Liver (tissue), 9 donors: ENCODE results near the gene TAOK2. TPM values are rescaled to one million over a fixed set of nuclear protein-coding genes. Genes with fewer than 3 reads are reported as not detected.
"Not testable (repeated sequence)": the region's sequence is repeated elsewhere in the genome, so short reads cannot be mapped to it uniquely, and the experiment has no call there.

ENCODE experiments used
- DNase-seq: peaks from one replicate; pipeline ENCODE4 v3.0.0-alpha.2; 2017; ENCODE audit warnings: low spot score
- H3K27ac ChIP-seq, 2 donors: one replicate each; pipeline ENCODE4 v1.7.0; 2013; ENCODE audit warnings: inconsistent platforms in 2 of 2, low read length in 2 of 2, control low read depth in 1 of 2, low read depth in 1 of 2, mild to moderate bottlenecking in 1 of 2
- H3K27me3 ChIP-seq, 4 donors: one replicate each; pipeline versions ENCODE4 v1.6.1 to v1.7.0; 2013; ENCODE audit warnings: low read length in 3 of 4, inconsistent platforms in 1 of 4, mild to moderate bottlenecking in 1 of 4, moderate library complexity in 1 of 4; ENCODE audit not compliant: control insufficient read depth in 4 of 4, insufficient read depth in 4 of 4
- H3K36me3 ChIP-seq, 4 donors: one replicate each; pipeline versions ENCODE4 v1.6.1 to v1.7.0; 2013; ENCODE audit warnings: low read length in 3 of 4, mild to moderate bottlenecking in 3 of 4, low read depth in 1 of 4, moderate library complexity in 1 of 4; ENCODE audit not compliant: control insufficient read depth in 4 of 4, insufficient read depth in 3 of 4
- H3K4me1 ChIP-seq, 4 donors: one replicate each; pipeline versions ENCODE4 v1.6.1 to v1.7.0; 2013; ENCODE audit warnings: low read length in 3 of 4, mild to moderate bottlenecking in 3 of 4, moderate library complexity in 1 of 4; ENCODE audit not compliant: control insufficient read depth in 4 of 4, insufficient read depth in 4 of 4
- H3K4me3 ChIP-seq, 3 donors: one replicate each; pipeline versions ENCODE4 v1.6.1 to v1.7.0; 2013; ENCODE audit warnings: low read length in 3 of 3, control low read depth in 1 of 3, low read depth in 1 of 3, mild to moderate bottlenecking in 1 of 3
- H3K9ac ChIP-seq, 2 donors: one replicate each; pipeline ENCODE4 v1.7.0; 2013; ENCODE audit warnings: low read length in 2 of 2, mild to moderate bottlenecking in 2 of 2, moderate library complexity in 2 of 2, control low read depth in 1 of 2, low read depth in 1 of 2
- H3K9me3 ChIP-seq, 4 donors: one replicate each; pipeline versions ENCODE4 v1.6.1 to v1.7.0; 2013; ENCODE audit warnings: low read length in 3 of 4; ENCODE audit not compliant: control insufficient read depth in 4 of 4
- EGR1 ChIP-seq, 2 donors: IDR thresholded peaks; 2 replicates each; pipeline ENCODE4 v1.6.1; 2016 to 2018; ENCODE audit warnings: antibody characterized with exemption in 2 of 2, low read depth in 2 of 2
- FOXA1 ChIP-seq: IDR thresholded peaks from 2 replicates; pipeline ENCODE4 v1.6.1; 2016; ENCODE audit warnings: antibody characterized with exemption
- FOXA2 ChIP-seq: IDR thresholded peaks from 2 replicates; pipeline ENCODE4 v1.6.1; 2016; ENCODE audit warnings: antibody characterized with exemption
- RAD21 ChIP-seq, 2 donors: IDR thresholded peaks; 2 replicates each; pipeline ENCODE4 v1.6.1; 2016; ENCODE audit warnings: antibody characterized with exemption in 2 of 2, mild to moderate bottlenecking in 2 of 2
- SP1 ChIP-seq: IDR thresholded peaks from 2 replicates; pipeline ENCODE4 v1.6.1; 2018; ENCODE audit warnings: antibody characterized with exemption, mild to moderate bottlenecking
- WGBS: extraction: QIAGEN DNeasy Blood & Tissue Kit; methylation state at CpG from one replicate; pipeline ENCODE4 v1.1.7; 2013; 5-methylcytosine and 5-hydroxymethylcytosine counted together
- polyA plus RNA-seq, 2 donors: library from polyadenylated mRNA; stranded (reverse) in 1 of 2; unstranded in 1 of 2; fragments of 200-250 nt in 1 of 2; fragments of >200 nt in 1 of 2; fragmentation: Nextera tagmentation in 1 of 2; extraction: Ambion mirVana in 1 of 2; gene quantifications; one replicate each; pipeline versions ENCODE4 v1.2.1 to v1.2.3, GENCODE V29; 2013 to 2015
- total RNA-seq, 2 donors: library from RNA; depleted of rRNA; stranded (reverse); fragments of >200 nt; gene quantifications; one replicate each; pipeline ENCODE4 v1.2.3, GENCODE V29; 2014
- TF ChIP-seq, protein P1 (sequence below): IDR thresholded peaks from 2 replicates; pipeline ENCODE4 v1.6.1; 2016; ENCODE audit warnings: antibody characterized with exemption, mild to moderate bottlenecking
- TF ChIP-seq, protein P2 (sequence below): IDR thresholded peaks from 2 replicates; pipeline ENCODE4 v1.6.1; 2016; ENCODE audit warnings: antibody characterized with exemption
- donor health status: healthy.
- donor health status: healthy.
- donor health status: healthy.
- donor health status: healthy.
- donor health status: healthy.

TAOK2 gene
- total and polyA plus RNA-seq, 4 donors: 2.2 to 27.9 (median 16.0) TPM

DNA sequence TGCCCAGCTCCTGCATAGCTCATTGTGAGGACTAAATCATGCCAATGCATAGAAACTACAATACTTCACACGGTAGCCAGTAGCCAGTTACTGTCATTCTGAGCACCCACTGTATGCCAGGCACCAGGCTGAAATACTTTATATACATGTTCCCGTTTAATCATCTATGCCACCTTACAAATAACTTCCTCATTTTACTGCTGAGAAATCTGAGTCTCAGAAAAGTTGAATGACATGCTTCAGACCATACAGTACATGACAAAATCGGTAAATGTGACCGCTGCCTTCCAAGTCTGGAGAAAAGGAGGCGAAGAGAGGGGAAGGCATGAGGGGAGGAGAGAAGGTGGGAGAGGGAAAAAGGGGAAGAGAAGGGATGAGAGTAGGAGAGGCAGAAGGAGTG is 66.6 kb downstream of the TAOK2 start:
- no peak overlapping the region for H3K4me3 ChIP-seq
- no peak overlapping the region for H3K9ac ChIP-seq
- 67% methylated on average over 5 of the region's 5 CpGs for WGBS

DNA sequence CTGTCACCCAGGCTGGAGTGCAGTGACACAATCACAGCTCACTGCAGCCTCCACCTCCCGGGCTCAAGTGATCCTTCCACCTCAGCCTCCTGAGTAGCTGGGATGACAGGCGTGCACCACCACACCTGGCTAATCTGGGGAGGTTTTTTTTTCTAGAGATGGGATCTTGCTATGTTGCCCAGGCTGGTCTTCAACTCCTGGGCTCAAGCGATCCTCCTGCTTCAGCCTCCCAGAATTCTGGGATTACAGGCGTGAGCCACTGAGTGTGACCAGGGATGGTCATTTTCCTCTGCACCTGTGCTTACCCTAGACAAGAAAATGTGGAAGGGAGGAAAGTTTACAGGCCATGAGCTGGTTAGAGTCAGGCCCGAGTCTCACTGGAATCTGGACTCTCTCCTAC is 67.0 kb downstream of the TAOK2 start:
- DNase-seq, H3K27me3 ChIP-seq, H3K27ac ChIP-seq, H3K4me1 ChIP-seq, H3K4me3 ChIP-seq, H3K9me3 ChIP-seq, H3K36me3 ChIP-seq, H3K9ac ChIP-seq: not testable (repeated sequence)
- 90% methylated on average over 5 of the region's 5 CpGs for WGBS

More for the DNA sequence above, 66.6 kb downstream of the TAOK2 start:
- no peak overlapping the region for H3K27ac ChIP-seq
- H3K36me3 ChIP-seq: no peaks in the 10 kb centered on the region
- H3K27me3 ChIP-seq: no peaks in the 10 kb centered on the region
- no peaks in the 10 kb centered on the region for H3K9me3 ChIP-seq
- no peak for DNase-seq
- TF ChIP-seq, protein P1, sequence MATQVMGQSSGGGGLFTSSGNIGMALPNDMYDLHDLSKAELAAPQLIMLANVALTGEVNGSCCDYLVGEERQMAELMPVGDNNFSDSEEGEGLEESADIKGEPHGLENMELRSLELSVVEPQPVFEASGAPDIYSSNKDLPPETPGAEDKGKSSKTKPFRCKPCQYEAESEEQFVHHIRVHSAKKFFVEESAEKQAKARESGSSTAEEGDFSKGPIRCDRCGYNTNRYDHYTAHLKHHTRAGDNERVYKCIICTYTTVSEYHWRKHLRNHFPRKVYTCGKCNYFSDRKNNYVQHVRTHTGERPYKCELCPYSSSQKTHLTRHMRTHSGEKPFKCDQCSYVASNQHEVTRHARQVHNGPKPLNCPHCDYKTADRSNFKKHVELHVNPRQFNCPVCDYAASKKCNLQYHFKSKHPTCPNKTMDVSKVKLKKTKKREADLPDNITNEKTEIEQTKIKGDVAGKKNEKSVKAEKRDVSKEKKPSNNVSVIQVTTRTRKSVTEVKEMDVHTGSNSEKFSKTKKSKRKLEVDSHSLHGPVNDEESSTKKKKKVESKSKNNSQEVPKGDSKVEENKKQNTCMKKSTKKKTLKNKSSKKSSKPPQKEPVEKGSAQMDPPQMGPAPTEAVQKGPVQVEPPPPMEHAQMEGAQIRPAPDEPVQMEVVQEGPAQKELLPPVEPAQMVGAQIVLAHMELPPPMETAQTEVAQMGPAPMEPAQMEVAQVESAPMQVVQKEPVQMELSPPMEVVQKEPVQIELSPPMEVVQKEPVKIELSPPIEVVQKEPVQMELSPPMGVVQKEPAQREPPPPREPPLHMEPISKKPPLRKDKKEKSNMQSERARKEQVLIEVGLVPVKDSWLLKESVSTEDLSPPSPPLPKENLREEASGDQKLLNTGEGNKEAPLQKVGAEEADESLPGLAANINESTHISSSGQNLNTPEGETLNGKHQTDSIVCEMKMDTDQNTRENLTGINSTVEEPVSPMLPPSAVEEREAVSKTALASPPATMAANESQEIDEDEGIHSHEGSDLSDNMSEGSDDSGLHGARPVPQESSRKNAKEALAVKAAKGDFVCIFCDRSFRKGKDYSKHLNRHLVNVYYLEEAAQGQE: no peak
- no peak for TF ChIP-seq FOXA2
- no peak for TF ChIP-seq SP1
- no peak for TF ChIP-seq RAD21 (IDR thresholded peaks at IDR 0.05)
- TF ChIP-seq EGR1 (IDR thresholded peaks at IDR 0.05; ENCODE audit: low read depth in 2 of 2): no peak
- no peaks in the 10 kb centered on the region for H3K4me1 ChIP-seq

GRCh38 chr16:30041841-30042240 is 68.2 kb downstream of the TAOK2 start:
- 31% methylated on average over 5 of the region's 5 CpGs for WGBS
- no peaks in the 10 kb centered on the region for H3K4me1 ChIP-seq
- DNase-seq: no peak
- no peaks in the 10 kb centered on the region for H3K9me3 ChIP-seq
- no peak overlapping the region for H3K9ac ChIP-seq
- H3K27ac ChIP-seq: no peak overlapping the region
- no peak overlapping the region for H3K4me3 ChIP-seq
- TF ChIP-seq RAD21 (IDR thresholded peaks at IDR 0.05): peak; percentile 59 to 67
- TF ChIP-seq FOXA1: no peak
- TF ChIP-seq, protein P2, sequence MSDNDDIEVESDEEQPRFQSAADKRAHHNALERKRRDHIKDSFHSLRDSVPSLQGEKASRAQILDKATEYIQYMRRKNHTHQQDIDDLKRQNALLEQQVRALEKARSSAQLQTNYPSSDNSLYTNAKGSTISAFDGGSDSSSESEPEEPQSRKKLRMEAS: no peak
- no peaks in the 10 kb centered on the region for H3K36me3 ChIP-seq
- H3K27me3 ChIP-seq: no peaks in the 10 kb centered on the region

Other genes with a start within 250 kb of the TAOK2 start
- 1 to 10 TPM; 1.3 to 2.4 TPM for gene C16orf54, start 227.9 kb upstream of the TAOK2 start, total RNA-seq
- gene C16orf54, start 227.9 kb upstream of the TAOK2 start, polyA plus RNA-seq: under 1 TPM; 0.38 to 0.42 TPM
- 1 to 10 TPM in 1 of 2 donors, under 1 TPM in 1; 0.19 to 2.7 TPM for gene ZG16, start 195.6 kb upstream of the TAOK2 start, total RNA-seq
- 1 to 10 TPM in 1 of 2 donors, under 1 TPM in 1; 0.68 to 2.8 TPM for gene ZG16, start 195.6 kb upstream of the TAOK2 start, polyA plus RNA-seq
- 10 to 100 TPM; 15.0 to 80.1 TPM for gene KIF22, start 183.1 kb upstream of the TAOK2 start, total RNA-seq
- 10 to 100 TPM; 39.9 to 58.7 TPM for gene KIF22, start 183.1 kb upstream of the TAOK2 start, polyA plus RNA-seq
- 100 to 1,000 TPM in 1 of 2 donors, 10 to 100 TPM in 1; 28.4 to 272 TPM for gene MAZ, start 167.3 kb upstream of the TAOK2 start, total RNA-seq
- gene MAZ, start 167.3 kb upstream of the TAOK2 start, polyA plus RNA-seq: 10 to 100 TPM; 16.0 to 61.7 TPM
- gene PRRT2, start 161.7 kb upstream of the TAOK2 start, total RNA-seq: under 1 TPM; 0.09 to 0.59 TPM
- gene PRRT2, start 161.7 kb upstream of the TAOK2 start, polyA plus RNA-seq: under 1 TPM; 0.16 to 0.28 TPM
- gene PAGR1, start 157.7 kb upstream of the TAOK2 start, total RNA-seq: 10 to 100 TPM; 11.1 to 16.9 TPM
- gene PAGR1, start 157.7 kb upstream of the TAOK2 start, polyA plus RNA-seq: 10 to 100 TPM in 1 of 2 donors, 1 to 10 TPM in 1; 7.3 to 18.7 TPM
- 10 to 100 TPM; 30.7 to 78.4 TPM for gene MVP, start 153.4 kb upstream of the TAOK2 start, total RNA-seq
- gene MVP, start 153.4 kb upstream of the TAOK2 start, polyA plus RNA-seq: 10 to 100 TPM; 40.1 to 61.4 TPM
- 10 to 100 TPM; 31.4 to 38.7 TPM for gene CDIPT, start 110.6 kb upstream of the TAOK2 start, total RNA-seq
- gene CDIPT, start 110.6 kb upstream of the TAOK2 start, polyA plus RNA-seq: 100 to 1,000 TPM in 1 of 2 donors, 10 to 100 TPM in 1; 38.1 to 102 TPM
- gene SEZ6L2, start 74.3 kb upstream of the TAOK2 start, total RNA-seq: under 1 TPM; 0.25 to 0.37 TPM
- under 1 TPM; 0.24 to 0.35 TPM for gene SEZ6L2, start 74.3 kb upstream of the TAOK2 start, polyA plus RNA-seq
- under 1 TPM in 1 of 2 donors, not detected in 1; 0.25 TPM for gene ASPHD1, start 73.4 kb upstream of the TAOK2 start, total RNA-seq
- gene ASPHD1, start 73.4 kb upstream of the TAOK2 start, polyA plus RNA-seq: under 1 TPM in 1 of 2 donors, not detected in 1; 0.28 TPM
- 10 to 100 TPM in 1 of 2 donors, 1 to 10 TPM in 1; 3.1 to 13.1 TPM for gene KCTD13, start 47.6 kb upstream of the TAOK2 start, total RNA-seq
- gene KCTD13, start 47.6 kb upstream of the TAOK2 start, polyA plus RNA-seq: 1 to 10 TPM; 2.7 to 4.4 TPM
- 10 to 100 TPM; 25.5 to 29.6 TPM for gene TMEM219, start 11.8 kb upstream of the TAOK2 start, total RNA-seq
- gene TMEM219, start 11.8 kb upstream of the TAOK2 start, polyA plus RNA-seq: 10 to 100 TPM; 64.1 to 75.9 TPM
- 10 to 100 TPM in 1 of 2 donors, 1 to 10 TPM in 1; 9.2 to 10.5 TPM for gene HIRIP3, start 21.7 kb downstream of the TAOK2 start, total RNA-seq
- 1 to 10 TPM; 5.7 to 9.0 TPM for gene HIRIP3, start 21.7 kb downstream of the TAOK2 start, polyA plus RNA-seq
- gene INO80E, start 22.4 kb downstream of the TAOK2 start, total RNA-seq: 10 to 100 TPM; 11.7 to 24.8 TPM
- gene INO80E, start 22.4 kb downstream of the TAOK2 start, polyA plus RNA-seq: 10 to 100 TPM in 1 of 2 donors, 1 to 10 TPM in 1; 8.0 to 22.8 TPM
- gene DOC2A, start 37.2 kb downstream of the TAOK2 start, total RNA-seq: under 1 TPM in 1 of 2 donors, not detected in 1; 0.17 TPM
- gene DOC2A, start 37.2 kb downstream of the TAOK2 start, polyA plus RNA-seq: under 1 TPM; 0.09 to 0.22 TPM
- gene C16orf92, start 49.3 kb downstream of the TAOK2 start, total RNA-seq: not detected
- not detected for gene C16orf92, start 49.3 kb downstream of the TAOK2 start, polyA plus RNA-seq
- under 1 TPM in 1 of 2 donors, not detected in 1; 0.65 TPM for gene TLCD3B, start 57.4 kb downstream of the TAOK2 start, total RNA-seq
- gene TLCD3B, start 57.4 kb downstream of the TAOK2 start, polyA plus RNA-seq: under 1 TPM in 1 of 2 donors, not detected in 1; 0.05 TPM
- gene ALDOA, start 91.9 kb downstream of the TAOK2 start, total RNA-seq: 10 to 100 TPM; 96.8 to 99.3 TPM
- gene ALDOA, start 91.9 kb downstream of the TAOK2 start, polyA plus RNA-seq: 100 to 1,000 TPM; 142 to 251 TPM
- 10 to 100 TPM; 49.7 to 68.7 TPM for gene PPP4C, start 102.1 kb downstream of the TAOK2 start, total RNA-seq
- 10 to 100 TPM; 56.3 to 79.6 TPM for gene PPP4C, start 102.1 kb downstream of the TAOK2 start, polyA plus RNA-seq
- gene TBX6, start 118.1 kb downstream of the TAOK2 start, total RNA-seq: under 1 TPM; 0.09 to 0.25 TPM
- under 1 TPM; 0.10 to 0.26 TPM for gene TBX6, start 118.1 kb downstream of the TAOK2 start, polyA plus RNA-seq
- 10 to 100 TPM; 10.5 to 42.7 TPM for gene YPEL3, start 122.3 kb downstream of the TAOK2 start, total RNA-seq
- 10 to 100 TPM; 19.7 to 29.2 TPM for gene YPEL3, start 122.3 kb downstream of the TAOK2 start, polyA plus RNA-seq
- gene GDPD3, start 139.7 kb downstream of the TAOK2 start, total RNA-seq: under 1 TPM; 0.42 to 0.67 TPM
- gene GDPD3, start 139.7 kb downstream of the TAOK2 start, polyA plus RNA-seq: under 1 TPM; 0.43 to 0.71 TPM
- gene MAPK3, start 149.4 kb downstream of the TAOK2 start, total RNA-seq: 1 to 10 TPM; 3.7 to 8.7 TPM
- gene MAPK3, start 149.4 kb downstream of the TAOK2 start, polyA plus RNA-seq: 10 to 100 TPM in 1 of 2 donors, 1 to 10 TPM in 1; 7.5 to 18.6 TPM
- 10 to 100 TPM; 12.7 to 26.7 TPM for gene CORO1A, start 209.7 kb downstream of the TAOK2 start, total RNA-seq
- 10 to 100 TPM in 1 of 2 donors, 1 to 10 TPM in 1; 6.0 to 16.7 TPM for gene CORO1A, start 209.7 kb downstream of the TAOK2 start, polyA plus RNA-seq
- 10 to 100 TPM; 21.2 to 79.8 TPM for gene BOLA2B, start 219.8 kb downstream of the TAOK2 start, total RNA-seq
- gene BOLA2B, start 219.8 kb downstream of the TAOK2 start, polyA plus RNA-seq: 10 to 100 TPM; 47.6 to 66.0 TPM
- 10 to 100 TPM; 37.1 to 37.9 TPM for gene SLX1A, start 220.0 kb downstream of the TAOK2 start, total RNA-seq
- 10 to 100 TPM; 46.1 to 55.2 TPM for gene SLX1A, start 220.0 kb downstream of the TAOK2 start, polyA plus RNA-seq
- gene SULT1A3, start 225.4 kb downstream of the TAOK2 start, total RNA-seq: 1 to 10 TPM; 2.8 to 9.4 TPM
- gene SULT1A3, start 225.4 kb downstream of the TAOK2 start, polyA plus RNA-seq: 10 to 100 TPM; 12.6 to 13.8 TPM